Measurements from ENCODE around the gene STARD13.

The STARD13 gene, protein sequence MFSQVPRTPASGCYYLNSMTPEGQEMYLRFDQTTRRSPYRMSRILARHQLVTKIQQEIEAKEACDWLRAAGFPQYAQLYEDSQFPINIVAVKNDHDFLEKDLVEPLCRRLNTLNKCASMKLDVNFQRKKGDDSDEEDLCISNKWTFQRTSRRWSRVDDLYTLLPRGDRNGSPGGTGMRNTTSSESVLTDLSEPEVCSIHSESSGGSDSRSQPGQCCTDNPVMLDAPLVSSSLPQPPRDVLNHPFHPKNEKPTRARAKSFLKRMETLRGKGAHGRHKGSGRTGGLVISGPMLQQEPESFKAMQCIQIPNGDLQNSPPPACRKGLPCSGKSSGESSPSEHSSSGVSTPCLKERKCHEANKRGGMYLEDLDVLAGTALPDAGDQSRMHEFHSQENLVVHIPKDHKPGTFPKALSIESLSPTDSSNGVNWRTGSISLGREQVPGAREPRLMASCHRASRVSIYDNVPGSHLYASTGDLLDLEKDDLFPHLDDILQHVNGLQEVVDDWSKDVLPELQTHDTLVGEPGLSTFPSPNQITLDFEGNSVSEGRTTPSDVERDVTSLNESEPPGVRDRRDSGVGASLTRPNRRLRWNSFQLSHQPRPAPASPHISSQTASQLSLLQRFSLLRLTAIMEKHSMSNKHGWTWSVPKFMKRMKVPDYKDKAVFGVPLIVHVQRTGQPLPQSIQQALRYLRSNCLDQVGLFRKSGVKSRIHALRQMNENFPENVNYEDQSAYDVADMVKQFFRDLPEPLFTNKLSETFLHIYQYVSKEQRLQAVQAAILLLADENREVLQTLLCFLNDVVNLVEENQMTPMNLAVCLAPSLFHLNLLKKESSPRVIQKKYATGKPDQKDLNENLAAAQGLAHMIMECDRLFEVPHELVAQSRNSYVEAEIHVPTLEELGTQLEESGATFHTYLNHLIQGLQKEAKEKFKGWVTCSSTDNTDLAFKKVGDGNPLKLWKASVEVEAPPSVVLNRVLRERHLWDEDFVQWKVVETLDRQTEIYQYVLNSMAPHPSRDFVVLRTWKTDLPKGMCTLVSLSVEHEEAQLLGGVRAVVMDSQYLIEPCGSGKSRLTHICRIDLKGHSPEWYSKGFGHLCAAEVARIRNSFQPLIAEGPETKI

GRCh38 chr13:33285420-33286124 is at the start of gene STARD13:
TSS of gene STARD13 (minus strand) at chr13:33285755. CDS start at chr13:33285638, 117 bp downstream.
- no peak for DNase-seq (ENCODE audit: low read depth)

- no peak for DNase-seq (ENCODE audit: low read depth)
These were observed 49.3 kb upstream of the STARD13 start for GRCh38 chr13:33334831-33335230.

GRCh38 chr13:33331962-33332361 is 46.4 kb upstream of the STARD13 start:
- DNase-seq (ENCODE audit: low read depth), result no peak

- DNase-seq (ENCODE audit: low read depth), result no peak
These were observed 44.9 kb upstream of the STARD13 start for GRCh38 chr13:33330483-33330882.

- no peak for DNase-seq (ENCODE audit: low read depth)
These were observed 43.1 kb upstream of the STARD13 start for GRCh38 chr13:33328701-33329100.

DNA sequence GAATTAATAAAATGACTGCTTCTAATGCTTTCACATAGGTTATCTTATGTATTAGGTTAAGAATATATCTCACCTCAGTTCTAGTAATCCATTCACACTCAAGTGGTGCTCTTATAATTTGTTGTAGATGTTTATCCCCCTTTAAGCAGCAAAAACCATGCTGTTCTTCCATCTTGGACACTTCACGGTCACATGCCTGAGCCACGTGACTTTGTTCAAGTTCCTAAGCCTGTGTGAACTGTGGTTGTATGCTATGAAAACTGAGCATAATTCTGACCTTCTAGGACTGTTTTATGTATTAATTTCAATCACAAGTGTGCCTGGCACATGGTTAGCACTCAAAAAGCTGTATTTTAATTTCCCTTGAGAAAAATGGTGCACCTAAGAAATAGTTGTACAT is 41.2 kb upstream of the STARD13 start:
- DNase-seq (ENCODE audit: low read depth), result no peak

DNA sequence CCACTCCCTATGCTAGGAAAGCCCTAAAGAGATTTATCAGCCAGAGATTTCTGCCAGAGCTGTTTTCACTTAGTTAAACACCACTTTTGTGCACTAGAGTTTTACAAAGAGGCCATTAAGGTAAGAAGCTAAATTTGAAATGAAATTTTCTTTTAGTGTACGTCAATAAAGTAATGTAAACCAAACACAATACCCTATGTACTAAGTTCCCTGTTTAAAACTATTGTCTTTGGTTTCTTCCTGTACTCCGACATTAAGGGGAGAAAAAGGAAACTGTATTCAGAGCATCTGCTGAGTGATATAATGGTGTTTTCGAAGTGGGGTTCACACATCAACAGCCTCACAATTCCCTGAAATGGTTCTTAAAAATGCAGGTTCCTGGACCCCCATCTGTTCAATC is 40.7 kb upstream of the STARD13 start:
- DNase-seq (ENCODE audit: low read depth), result no peak

GRCh38 chr13:33323801-33324510 is 38.4 kb upstream of the STARD13 start:
- no peak for DNase-seq (ENCODE audit: low read depth)

DNA sequence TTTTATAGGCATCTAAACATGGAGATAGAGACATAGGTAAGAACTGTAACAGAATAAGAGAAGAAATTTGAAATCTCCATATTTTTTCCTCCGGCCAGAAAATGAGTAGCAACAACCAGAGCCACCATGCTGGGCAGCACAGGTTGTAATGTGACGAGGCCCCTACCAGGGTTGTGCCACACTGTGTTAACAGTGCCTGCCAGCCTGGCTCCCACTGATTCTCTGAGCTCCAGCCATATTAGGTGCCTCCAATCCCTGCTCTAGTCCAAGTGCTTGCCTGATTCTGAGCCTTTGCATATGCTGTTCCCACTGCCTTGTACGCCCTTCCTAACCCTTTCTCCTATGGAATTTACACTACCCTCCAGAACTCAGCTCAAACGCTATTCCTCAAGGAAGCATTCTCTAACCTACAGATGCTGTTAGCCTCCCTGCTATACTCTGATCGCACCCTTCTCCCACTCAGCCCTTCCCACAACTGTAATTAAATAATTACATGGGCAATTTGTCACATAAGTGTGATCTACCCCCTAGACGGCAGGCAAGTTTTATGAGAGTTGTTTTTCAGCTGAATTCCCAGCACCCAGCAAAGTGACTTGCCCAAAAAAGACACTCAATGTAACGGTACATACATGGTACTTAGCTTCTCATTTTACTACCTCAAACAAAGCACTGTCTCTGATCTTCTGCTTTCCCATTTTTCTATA is 37.6 kb upstream of the STARD13 start:
- no peak for DNase-seq (ENCODE audit: low read depth)

- no peak for DNase-seq (ENCODE audit: low read depth)
These were observed 36.9 kb upstream of the STARD13 start for GRCh38 chr13:33322543-33322809.

GRCh38 chr13:33321686-33322542 is 36.4 kb upstream of the STARD13 start:
- no peak for DNase-seq (ENCODE audit: low read depth)

- DNase-seq (ENCODE audit: low read depth), result no peak
These were observed 34.3 kb upstream of the STARD13 start for GRCh38 chr13:33319859-33320258.

GRCh38 chr13:33318744-33319143 is 33.2 kb upstream of the STARD13 start:
- no peak for DNase-seq (ENCODE audit: low read depth)

DNA sequence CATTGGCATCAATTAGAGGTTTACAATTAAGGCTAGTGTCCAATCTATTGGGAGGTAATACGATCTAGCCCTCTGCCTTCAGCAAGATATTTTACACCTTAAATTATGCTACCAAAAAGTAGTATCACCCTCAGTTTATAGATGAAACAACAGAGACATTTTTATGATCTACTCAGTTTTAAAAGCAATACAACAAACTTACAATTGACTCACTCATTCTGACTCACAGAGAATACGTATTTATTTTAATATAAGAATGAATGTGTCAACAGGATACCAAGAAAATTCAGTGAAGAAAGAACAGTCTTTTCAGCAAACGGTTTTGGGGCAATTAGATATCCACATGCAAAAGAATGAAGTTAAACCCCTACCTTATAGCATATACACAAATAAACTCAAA is 32.5 kb upstream of the STARD13 start:
- DNase-seq (ENCODE audit: low read depth), result no peak

DNA sequence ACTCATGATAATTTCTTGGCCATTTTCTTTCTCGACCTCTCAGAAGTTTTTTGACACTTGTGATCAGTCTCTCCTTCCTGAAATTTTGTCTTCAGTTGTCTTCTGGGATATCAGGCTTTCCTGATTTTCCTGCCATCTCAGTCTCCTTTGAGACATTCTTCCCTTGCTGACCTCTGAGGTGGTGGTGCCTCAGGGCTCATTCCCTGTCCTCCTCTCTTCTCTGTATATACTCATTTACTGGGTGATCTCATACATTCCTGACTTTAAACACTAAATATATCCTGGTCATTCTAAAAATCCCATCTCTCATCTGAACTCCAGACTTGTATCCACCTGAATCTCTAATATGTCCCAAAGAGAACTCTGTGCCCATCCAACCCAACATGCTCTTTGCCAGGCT is 31.3 kb upstream of the STARD13 start:
- no peak for DNase-seq (ENCODE audit: low read depth)

DNA sequence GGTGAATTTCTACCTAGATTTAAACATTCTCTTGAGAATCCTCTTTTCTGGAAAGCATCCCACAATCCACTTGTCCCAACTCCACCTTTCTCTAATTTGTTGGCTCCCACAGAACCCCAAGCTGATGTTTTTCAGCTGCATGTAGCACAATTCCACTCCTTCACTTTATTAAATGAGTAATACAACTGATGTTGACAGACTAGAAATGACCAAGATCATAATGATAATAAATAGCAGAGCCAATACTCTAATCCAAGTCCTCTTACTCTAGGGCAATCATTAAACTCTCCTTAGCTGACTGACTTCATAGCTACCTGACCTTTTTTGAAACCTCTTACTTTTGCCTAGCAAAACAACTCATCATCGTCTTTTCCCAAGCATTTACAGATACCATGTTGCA is 27.9 kb upstream of the STARD13 start:
- DNase-seq (ENCODE audit: low read depth), result no peak

GRCh38 chr13:33312861-33313212 is 27.3 kb upstream of the STARD13 start:
- DNase-seq (ENCODE audit: low read depth), result no peak

DNA sequence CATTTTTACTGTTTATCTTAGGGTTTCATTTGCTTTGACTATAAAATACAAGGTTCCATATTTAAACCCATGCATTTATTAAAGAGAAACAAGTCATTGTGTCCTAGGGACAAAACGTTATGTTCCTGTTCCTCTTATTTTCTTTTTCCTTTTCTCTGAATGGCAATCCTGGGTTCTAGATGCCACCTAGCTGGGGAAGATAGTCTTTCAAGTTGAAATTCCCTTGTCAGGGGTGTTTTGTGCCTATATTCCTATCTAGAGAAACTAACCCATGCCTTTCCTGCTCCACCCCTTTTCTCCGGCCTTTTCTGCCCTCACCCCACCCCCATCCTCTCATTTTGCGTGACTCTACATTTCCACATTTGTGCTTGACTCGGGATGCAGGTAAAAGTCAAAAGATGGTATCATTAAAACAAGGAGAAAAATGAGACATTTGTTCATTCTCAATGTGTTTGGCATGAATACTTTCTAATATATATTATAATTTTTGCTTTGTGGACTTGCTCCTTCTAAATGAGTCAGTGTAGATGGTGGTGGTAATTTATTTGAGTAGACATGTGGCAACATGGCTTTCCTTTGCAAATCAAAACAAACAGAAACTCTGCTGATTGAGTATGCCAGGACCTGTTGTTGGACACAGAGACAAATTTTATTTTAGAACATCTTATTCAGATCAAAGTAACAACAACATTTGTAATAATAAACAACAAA is 26.8 kb upstream of the STARD13 start:
- no peak for DNase-seq (ENCODE audit: low read depth)

GRCh38 chr13:33311040-33311439 is 25.5 kb upstream of the STARD13 start:
- DNase-seq (ENCODE audit: low read depth), result no peak
